Activated CD4-positive, CD25-positive, alpha-beta regulatory T cell treated with anti-CD3 and anti-CD28 coated beads, Interleukin-2, amount 50 U/mL, for 16 hours (primary cell): Measurements from ENCODE around the gene RANBP3.

Experiments used
- DNase-seq: peaks from one replicate; pipeline ENCODE4 v3.0.0-alpha.2; 2020; ENCODE audit warnings: low read depth, low spot score

Gene RANBP3

GRCh38 chr19:5952193-5953029 is 25.5 kb downstream of the RANBP3 start:
- no peak for DNase-seq

GRCh38 chr19:5951338-5951861 is 26.5 kb downstream of the RANBP3 start:
- no peak for DNase-seq

- DNase-seq = no peak
Observed at GRCh38 chr19:5950741-5951140, 27.2 kb downstream of the RANBP3 start.

- DNase-seq = peak; percentile 15
Observed at GRCh38 chr19:5949792-5950305, 28.1 kb downstream of the RANBP3 start.

- no peak for DNase-seq
Observed at GRCh38 chr19:5948752-5949564, 29.0 kb downstream of the RANBP3 start.

GRCh38 chr19:5947435-5947834 is 30.5 kb downstream of the RANBP3 start:
- no peak for DNase-seq

- no peak for DNase-seq
Observed at GRCh38 chr19:5943623-5944022, 34.3 kb downstream of the RANBP3 start.

- no peak for DNase-seq
Observed at GRCh38 chr19:5943045-5943444, 34.9 kb downstream of the RANBP3 start.

GRCh38 chr19:5941673-5942072 is 36.3 kb downstream of the RANBP3 start:
- no peak for DNase-seq

- no peak for DNase-seq
Observed at GRCh38 chr19:5940260-5941208, 37.4 kb downstream of the RANBP3 start.

GRCh38 chr19:5937550-5937949 is 40.4 kb downstream of the RANBP3 start:
- DNase-seq = no peak

GRCh38 chr19:5936292-5936592 is 41.7 kb downstream of the RANBP3 start:
- DNase-seq = no peak

GRCh38 chr19:5935473-5936291 is 42.3 kb downstream of the RANBP3 start:
- DNase-seq = no peak

GRCh38 chr19:5934774-5935472 is 43.0 kb downstream of the RANBP3 start:
- no peak for DNase-seq

GRCh38 chr19:5934069-5934401 is 43.9 kb downstream of the RANBP3 start:
- no peak for DNase-seq

- DNase-seq = no peak
Observed at GRCh38 chr19:5933391-5934068, 44.4 kb downstream of the RANBP3 start.

GRCh38 chr19:5932609-5933262 is 45.2 kb downstream of the RANBP3 start:
- DNase-seq = no peak

- no peak for DNase-seq
Observed at GRCh38 chr19:5932146-5932545, 45.8 kb downstream of the RANBP3 start.

GRCh38 chr19:5931251-5931650 is 46.7 kb downstream of the RANBP3 start:
- no peak for DNase-seq
